ENCODE measurements around the gene MYH10. TPM values are rescaled to one million over a fixed set of nuclear protein-coding genes. Genes with fewer than 3 reads are reported as not detected.
A peak's percentile ranks its signal among the peaks of the same experiment; 100 is the strongest.

Gene MYH10
- total and polyA plus RNA-seq, 7 donors, result 1.8 to 34.2 (median 1.9) TPM

GRCh38 chr17:8631554-8631877, 991 bp upstream of the MYH10 start:
- TF ChIP-seq CTCF (IDR thresholded peaks at IDR 0.05), result no peak
- H3K27ac ChIP-seq, result no peak overlapping the region
- no peaks in the 10 kb centered on the region for H3K9me3 ChIP-seq
- peak overlapping the region; percentile 81 for H3K4me3 ChIP-seq
- 3 to 4% (median 3%) methylated on average over 10 to 13 of the region's 13 CpGs for WGBS, 3 donors
- no peak for DNase-seq
- ATAC-seq, result no peak
- intact Hi-C loops (cut with DNase I), result no loop called here
- H3K4me1 ChIP-seq, result no peaks in the 10 kb centered on the region
- H3K36me3 ChIP-seq (ENCODE audit: insufficient read depth in 1 of 2, low read depth in 1 of 2), result no peaks in the 10 kb centered on the region
- peaks cover 0 to 55% (median 7%) of the 10 kb centered on the region in 3 donors for H3K27me3 ChIP-seq (ENCODE audit: insufficient read depth in 3 of 3, low read length in 2 of 3)

GRCh38 chr17:8630802-8631553, 453 bp upstream of the MYH10 start:
- Histone ChIP-seq H3K27ac (no peak overlapping the region), H3K36me3 (ENCODE audit: insufficient read depth in 1 of 2, low read depth in 1 of 2) (no peaks in the 10 kb centered on the region), H3K4me1 (no peaks in the 10 kb centered on the region), H3K4me3 (peak overlapping the region; percentile 81), H3K27me3 (ENCODE audit: insufficient read depth in 3 of 3, low read length in 2 of 3) (peaks cover 0 to 55% (median 7%) of the 10 kb centered on the region in 3 donors), H3K9me3 (no peaks in the 10 kb centered on the region)
- intact Hi-C loops (cut with DNase I), result no loop called here
- DNase-seq (peak; percentile 96 to 97), ATAC-seq (peak; percentile 99)
- 0% methylated on average over 69 to 85 of the region's 85 CpGs for WGBS, 3 donors
- TF ChIP-seq CTCF (IDR thresholded peaks at IDR 0.05), result no peak

- DNase-seq (peak; percentile 41 to 56), ATAC-seq (peak in 1 of 4 donors; percentile 40)
- no peaks in the 10 kb centered on the region for H3K4me1 ChIP-seq
- peak overlapping the region; percentile 81 for H3K4me3 ChIP-seq
- no peaks in the 10 kb centered on the region for H3K36me3 ChIP-seq (ENCODE audit: insufficient read depth in 1 of 2, low read depth in 1 of 2)
- intact Hi-C loops (cut with DNase I), result no loop called here
- TF ChIP-seq CTCF (IDR thresholded peaks at IDR 0.05), result no peak
- H3K27ac ChIP-seq, result peak overlapping the region; percentile 48
- no peaks in the 10 kb centered on the region for H3K9me3 ChIP-seq
- peaks cover 0 to 55% (median 7%) of the 10 kb centered on the region in 3 donors for H3K27me3 ChIP-seq (ENCODE audit: insufficient read depth in 3 of 3, low read length in 2 of 3)
- WGBS, 3 donors, result 1 to 4% (median 2%) methylated on average over 57 to 76 of the region's 76 CpGs
Measured at GRCh38 chr17:8629371-8630226, 926 bp downstream of the MYH10 start.

GRCh38 chr17:8628609-8629169, 1.8 kb downstream of the MYH10 start:
- DNase-seq (no peak), ATAC-seq (no peak)
- peaks cover 0 to 55% (median 7%) of the 10 kb centered on the region in 3 donors for H3K27me3 ChIP-seq (ENCODE audit: insufficient read depth in 3 of 3, low read length in 2 of 3)
- 63 to 68% (median 64%) methylated on average over 8 of the region's 8 CpGs for WGBS, 3 donors
- no peaks in the 10 kb centered on the region for H3K9me3 ChIP-seq
- H3K36me3 ChIP-seq (ENCODE audit: insufficient read depth in 1 of 2, low read depth in 1 of 2), result no peaks in the 10 kb centered on the region
- H3K4me1 ChIP-seq, result no peaks in the 10 kb centered on the region
- no peak for TF ChIP-seq CTCF (IDR thresholded peaks at IDR 0.05)
- H3K27ac ChIP-seq, result no peak overlapping the region
- intact Hi-C loops (cut with DNase I), result no loop called here
- H3K4me3 ChIP-seq, result peak overlapping the region; percentile 81

All from psoas muscle (tissue), 8 donors.